Measurements from ENCODE around the gene RAD51B.

RAD51B gene

DNA sequence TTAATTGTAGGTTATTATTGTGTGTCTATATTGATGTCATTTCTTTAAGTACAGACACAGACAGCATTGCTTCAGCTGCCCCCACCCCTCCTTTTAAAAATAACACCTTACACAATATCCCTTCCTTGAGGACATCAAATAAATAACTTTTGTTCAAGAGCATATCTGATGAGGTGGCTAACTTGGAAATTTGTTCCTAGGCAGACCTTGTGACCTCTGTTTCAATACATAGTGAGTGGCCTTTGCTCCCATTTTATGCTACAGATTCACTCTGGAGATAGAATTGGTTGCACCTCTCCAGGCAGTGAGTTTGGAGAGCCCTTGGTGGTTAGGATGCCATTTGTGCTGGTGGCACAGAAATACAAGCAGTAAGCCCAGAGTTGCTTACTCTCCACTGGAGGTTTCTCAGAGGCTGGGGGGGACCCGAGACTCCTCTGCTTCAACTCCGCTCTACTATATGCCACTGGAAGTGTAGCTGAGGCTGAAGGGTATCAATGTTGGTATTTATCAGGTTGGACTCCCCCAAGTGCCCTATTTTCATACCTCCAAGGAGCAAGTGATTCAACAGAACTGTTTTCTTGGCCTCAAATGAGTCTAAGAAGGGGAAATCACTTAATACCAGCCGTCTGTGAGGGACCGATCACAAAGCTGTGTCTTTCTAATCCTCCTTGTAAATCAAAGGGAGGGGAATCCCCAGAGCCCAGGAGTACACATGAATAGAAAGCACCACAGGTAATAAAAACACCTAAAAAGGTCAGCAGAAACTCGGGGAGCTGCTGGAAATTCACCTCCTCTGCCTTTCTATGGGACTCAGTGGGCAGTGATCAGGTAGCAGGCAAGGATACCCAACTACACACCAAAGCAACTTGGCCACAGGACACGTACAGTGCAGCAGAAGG lies 463.1 kb downstream of the RAD51B start:
- DNase-seq: peak; percentile 29
- Histone ChIP-seq H3K9ac (ENCODE audit: low read length) (no peak overlapping the region), H3F3A (ENCODE audit: insufficient read depth, low read length) (no peaks in the 10 kb centered on the region), H3K9me2 (replicated peaks; ENCODE audit: insufficient read depth, low read length) (no peaks in the 10 kb centered on the region), H3K4me1 (ENCODE audit: low read length) (peaks cover 12% of the 10 kb centered on the region; the same call in 1 of the 2 replicates), H2AFZ (ENCODE audit: low read length) (no peak overlapping the region), H3K4me2 (ENCODE audit: low read depth, low read length) (no peak overlapping the region), H3K36me3 (replicated peaks; ENCODE audit: insufficient read depth, low read length) (no peaks in the 10 kb centered on the region), H3K79me2 (ENCODE audit: low read length) (no peaks in the 10 kb centered on the region), H4K20me1 (ENCODE audit: insufficient read depth, low read length) (no peaks in the 10 kb centered on the region), H3K4me3 (ENCODE audit: low read length) (no peak overlapping the region), H3K27ac (ENCODE audit: low read length) (no peak overlapping the region), H3K9me3 (replicated peaks; ENCODE audit: insufficient read depth, low read length) (no peaks in the 10 kb centered on the region), H3K27me3 (replicated peaks; ENCODE audit: insufficient read depth, low read length) (no peaks in the 10 kb centered on the region)
- TF ChIP-seq EZH2 (optimal IDR thresholded peaks at IDR 0.05; ENCODE audit: low read depth, low read length): no peak
- TF ChIP-seq, protein P1, sequence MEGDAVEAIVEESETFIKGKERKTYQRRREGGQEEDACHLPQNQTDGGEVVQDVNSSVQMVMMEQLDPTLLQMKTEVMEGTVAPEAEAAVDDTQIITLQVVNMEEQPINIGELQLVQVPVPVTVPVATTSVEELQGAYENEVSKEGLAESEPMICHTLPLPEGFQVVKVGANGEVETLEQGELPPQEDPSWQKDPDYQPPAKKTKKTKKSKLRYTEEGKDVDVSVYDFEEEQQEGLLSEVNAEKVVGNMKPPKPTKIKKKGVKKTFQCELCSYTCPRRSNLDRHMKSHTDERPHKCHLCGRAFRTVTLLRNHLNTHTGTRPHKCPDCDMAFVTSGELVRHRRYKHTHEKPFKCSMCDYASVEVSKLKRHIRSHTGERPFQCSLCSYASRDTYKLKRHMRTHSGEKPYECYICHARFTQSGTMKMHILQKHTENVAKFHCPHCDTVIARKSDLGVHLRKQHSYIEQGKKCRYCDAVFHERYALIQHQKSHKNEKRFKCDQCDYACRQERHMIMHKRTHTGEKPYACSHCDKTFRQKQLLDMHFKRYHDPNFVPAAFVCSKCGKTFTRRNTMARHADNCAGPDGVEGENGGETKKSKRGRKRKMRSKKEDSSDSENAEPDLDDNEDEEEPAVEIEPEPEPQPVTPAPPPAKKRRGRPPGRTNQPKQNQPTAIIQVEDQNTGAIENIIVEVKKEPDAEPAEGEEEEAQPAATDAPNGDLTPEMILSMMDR (IDR thresholded peaks at IDR 0.05; ENCODE audit: low read length): no peak
- no peak for TF ChIP-seq EZH2phosphoT487 (IDR thresholded peaks at IDR 0.05; ENCODE audit: low read length)

DNA sequence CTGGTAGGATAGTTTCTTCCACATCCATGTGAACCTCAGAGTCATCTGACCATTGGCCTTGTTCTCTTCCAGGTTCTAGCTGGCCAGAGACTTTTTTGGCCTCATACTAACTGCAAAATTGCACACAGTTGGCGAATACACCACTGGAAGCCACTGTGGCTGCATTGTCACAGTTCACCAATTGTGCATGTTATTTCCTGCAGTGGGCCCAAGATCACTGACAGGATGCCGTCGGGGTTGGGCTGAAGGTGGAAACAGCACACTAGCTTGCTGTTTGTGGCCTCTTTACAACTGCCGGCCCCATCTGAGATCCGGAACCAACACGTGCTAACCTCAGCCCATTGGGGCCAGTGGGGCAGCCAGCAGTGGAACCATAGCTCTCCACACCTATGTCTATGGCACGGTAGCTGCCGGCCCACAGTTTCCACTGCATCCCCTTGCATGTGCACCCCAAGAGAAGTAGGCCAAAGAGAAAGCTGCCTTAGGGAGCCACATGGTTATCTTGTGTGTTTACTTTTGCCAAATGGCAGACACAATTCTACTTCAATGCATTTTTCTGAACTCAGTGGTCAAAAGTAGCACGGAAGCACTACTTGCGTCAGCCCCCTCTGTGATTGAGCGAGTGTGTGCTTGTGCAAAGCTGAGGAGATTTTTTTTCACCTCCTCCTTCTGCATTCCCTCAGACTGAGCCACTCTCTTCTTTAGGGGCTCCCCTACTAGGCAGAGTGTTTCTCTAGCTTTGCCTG lies 464.0 kb downstream of the RAD51B start:
- H3K4me1 ChIP-seq (ENCODE audit: low read length): peaks cover 12% of the 10 kb centered on the region; the same call in 1 of the 2 replicates
- H2AFZ ChIP-seq (ENCODE audit: low read length): no peak overlapping the region
- no peak overlapping the region for H3K27ac ChIP-seq (ENCODE audit: low read length)
- H3K79me2 ChIP-seq (ENCODE audit: low read length): no peaks in the 10 kb centered on the region
- no peak overlapping the region for H3K4me3 ChIP-seq (ENCODE audit: low read length)
- H4K20me1 ChIP-seq (ENCODE audit: insufficient read depth, low read length): no peaks in the 10 kb centered on the region
- H3K9ac ChIP-seq (ENCODE audit: low read length): no peak overlapping the region
- no peaks in the 10 kb centered on the region for H3K36me3 ChIP-seq (replicated peaks; ENCODE audit: insufficient read depth, low read length)
- no peak for DNase-seq
- no peaks in the 10 kb centered on the region for H3K9me3 ChIP-seq (replicated peaks; ENCODE audit: insufficient read depth, low read length)
- no peaks in the 10 kb centered on the region for H3F3A ChIP-seq (ENCODE audit: insufficient read depth, low read length)
- TF ChIP-seq, protein P1 (IDR thresholded peaks at IDR 0.05; ENCODE audit: low read length): no peak
- TF ChIP-seq EZH2phosphoT487 (IDR thresholded peaks at IDR 0.05; ENCODE audit: low read length) (no peak), EZH2 (optimal IDR thresholded peaks at IDR 0.05; ENCODE audit: low read depth, low read length) (no peak)
- H3K4me2 ChIP-seq (ENCODE audit: low read depth, low read length): no peak overlapping the region
- H3K9me2 ChIP-seq (replicated peaks; ENCODE audit: insufficient read depth, low read length): no peaks in the 10 kb centered on the region
- H3K27me3 ChIP-seq (replicated peaks; ENCODE audit: insufficient read depth, low read length): no peaks in the 10 kb centered on the region

DNA sequence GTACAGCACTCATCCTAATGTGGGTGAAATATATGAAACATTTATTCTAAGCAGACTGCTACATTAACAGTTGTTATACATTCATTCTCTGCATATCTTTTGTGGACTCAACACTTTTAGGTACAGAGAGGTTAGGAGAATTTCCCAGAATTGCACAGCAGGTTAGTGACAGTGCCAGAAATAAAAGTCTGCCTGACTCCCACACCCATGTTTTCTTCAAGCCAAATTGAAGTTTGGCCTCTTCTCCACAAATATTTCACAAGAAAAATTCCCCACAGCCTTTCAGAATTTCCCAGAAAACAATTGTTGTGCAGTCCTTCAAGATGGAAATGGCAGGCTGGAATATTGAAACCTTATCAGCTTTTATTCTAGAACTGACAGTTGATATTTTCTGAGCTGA lies 464.8 kb downstream of the RAD51B start:
- Histone ChIP-seq H3K36me3 (replicated peaks; ENCODE audit: insufficient read depth, low read length) (no peaks in the 10 kb centered on the region), H3K4me2 (ENCODE audit: low read depth, low read length) (no peak overlapping the region), H3K9me2 (replicated peaks; ENCODE audit: insufficient read depth, low read length) (no peaks in the 10 kb centered on the region), H2AFZ (ENCODE audit: low read length) (no peak overlapping the region), H4K20me1 (ENCODE audit: insufficient read depth, low read length) (no peaks in the 10 kb centered on the region), H3K4me3 (ENCODE audit: low read length) (no peak overlapping the region), H3K27ac (ENCODE audit: low read length) (no peak overlapping the region), H3K27me3 (replicated peaks; ENCODE audit: insufficient read depth, low read length) (no peaks in the 10 kb centered on the region), H3K9me3 (replicated peaks; ENCODE audit: insufficient read depth, low read length) (no peaks in the 10 kb centered on the region), H3K79me2 (ENCODE audit: low read length) (no peaks in the 10 kb centered on the region), H3K9ac (ENCODE audit: low read length) (no peak overlapping the region), H3F3A (ENCODE audit: insufficient read depth, low read length) (no peaks in the 10 kb centered on the region), H3K4me1 (ENCODE audit: low read length) (peaks cover 12% of the 10 kb centered on the region; the same call in 1 of the 2 replicates)
- TF ChIP-seq, protein P1 (IDR thresholded peaks at IDR 0.05; ENCODE audit: low read length): no peak
- TF ChIP-seq EZH2phosphoT487 (IDR thresholded peaks at IDR 0.05; ENCODE audit: low read length) (no peak), EZH2 (optimal IDR thresholded peaks at IDR 0.05; ENCODE audit: low read depth, low read length) (no peak)
- DNase-seq: no peak
